Gastrocnemius medialis (tissue), 4 donors: ENCODE data around the gene RNF141. TPM values are rescaled to one million over a fixed set of nuclear protein-coding genes. Genes with fewer than 3 reads are reported as not detected.

Source experiments
- ATAC-seq, 2 donors: fragments of 150-250 bp; one replicate each; pipeline ENCODE4 v1.9.1; 2016
- DNase-seq, 2 donors: peaks; one replicate each; pipeline ENCODE4 v3.0.0-alpha.2; 2019
- H3K27ac ChIP-seq, 4 donors: fragments of 200-600 bp; sonication (generic); 1 replicate in 1 of 4; 2 replicates in 3 of 4; pipeline ENCODE4 v1.5.1; 2016 to 2018; ENCODE audit warnings: mild to moderate bottlenecking in 2 of 4, moderate library complexity in 1 of 4
- H3K27me3 ChIP-seq, 3 donors: fragments of 200-600 bp; sonication (generic) in 2 of 3; 1 replicate in 1 of 3; 2 replicates in 2 of 3; pipeline versions ENCODE4 v1.5.1 to v1.6.0; 2016 to 2019; ENCODE audit warnings: mild to moderate bottlenecking in 1 of 3, moderate library complexity in 1 of 3
- H3K36me3 ChIP-seq, 2 donors: fragments of 200-600 bp; sonication (generic) in 1 of 2; one replicate each; pipeline ENCODE4 v1.5.1; 2017 to 2018
- H3K4me1 ChIP-seq, 2 donors: fragments of 200-600 bp; sonication (generic) in 1 of 2; one replicate each; pipeline ENCODE4 v1.5.1; 2016 to 2017; ENCODE audit warnings: mild to moderate bottlenecking in 2 of 2
- H3K4me3 ChIP-seq, 4 donors: fragments of 200-600 bp; sonication (generic) in 3 of 4; 1 replicate in 1 of 4; 2 replicates in 3 of 4; pipeline ENCODE4 v1.5.1; 2016 to 2019; ENCODE audit warnings: mild to moderate bottlenecking in 2 of 4
- H3K9me3 ChIP-seq, 3 donors: fragments of 200-600 bp; sonication (generic) in 2 of 3; 1 replicate in 1 of 3; 2 replicates in 2 of 3; pipeline ENCODE4 v1.5.1; 2016 to 2019
- POLR2A ChIP-seq, 2 donors: fragments of 450-650 bp; IDR thresholded peaks; one replicate each; pipeline ENCODE4 v1.6.1; 2017; ENCODE audit warnings: antibody characterized with exemption in 2 of 2, mild to moderate bottlenecking in 2 of 2, moderate library complexity in 2 of 2
- in situ Hi-C, 4 donors: fragments of 200-750 bp; cut with MboI; loops; one replicate each; pipeline versions ENCODE4 v1.15.0 to v1.8.0; 2017; ENCODE audit warnings: low sequenced_read_pairs in 4 of 4
- intact Hi-C: fragments of 100-400 bp; cut with DNase I; formaldehyde crosslinking; loops from one replicate; pipeline ENCODE4 v1.15.1; 2023; ENCODE audit warnings: low total_unique reads
- total RNA-seq, 4 donors: library from RNA; depleted of rRNA; stranded (reverse); fragments of >200 nt; gene quantifications; one replicate each; pipeline versions ENCODE4 v1.1.0 to v1.2.3, GENCODE V29; 2016
- TF ChIP-seq, protein P1 (sequence below), 5 experiments: fragments of 450-650 bp in 3 of 5; fragments of 200-600 bp in 2 of 5; sonication (generic) in 2 of 5; IDR thresholded peaks in 4 of 5; conservative IDR thresholded peaks in 1 of 5; 1 replicate in 4 of 5; 2 replicates in 1 of 5; pipeline ENCODE4 v1.5.1; 2016 to 2019; ENCODE audit warnings: antibody characterized with exemption in 5 of 5, mild to moderate bottlenecking in 3 of 5, moderate library complexity in 3 of 5

The RNF141 gene
- total RNA-seq, 4 donors from 2014 or later = 16.8 to 38.2 (median 19.0) TPM

DNA sequence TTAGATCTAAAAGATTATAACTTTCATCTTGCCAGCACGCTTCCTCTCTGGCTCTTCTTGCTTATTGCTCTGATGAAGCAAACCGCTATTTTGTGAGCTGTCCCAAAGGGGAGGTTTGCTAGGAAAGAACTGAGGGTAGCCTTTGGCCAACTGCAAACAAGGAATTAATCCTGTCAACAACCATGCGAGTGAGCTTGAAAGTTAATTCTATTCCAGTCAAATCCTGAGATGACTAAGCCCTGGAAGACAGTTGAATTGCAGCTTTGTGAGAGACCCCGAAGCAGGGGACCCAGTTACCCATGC is 10.3 kb upstream of the RNF141 start:
- Histone ChIP-seq H3K4me1 (no peaks in the 10 kb centered on the region), H3K27me3 (no peaks in the 10 kb centered on the region), H3K27ac (no peak overlapping the region), H3K4me3 (no peak overlapping the region), H3K9me3 (no peaks in the 10 kb centered on the region), H3K36me3 (no peaks in the 10 kb centered on the region)
- TF ChIP-seq, protein P1, sequence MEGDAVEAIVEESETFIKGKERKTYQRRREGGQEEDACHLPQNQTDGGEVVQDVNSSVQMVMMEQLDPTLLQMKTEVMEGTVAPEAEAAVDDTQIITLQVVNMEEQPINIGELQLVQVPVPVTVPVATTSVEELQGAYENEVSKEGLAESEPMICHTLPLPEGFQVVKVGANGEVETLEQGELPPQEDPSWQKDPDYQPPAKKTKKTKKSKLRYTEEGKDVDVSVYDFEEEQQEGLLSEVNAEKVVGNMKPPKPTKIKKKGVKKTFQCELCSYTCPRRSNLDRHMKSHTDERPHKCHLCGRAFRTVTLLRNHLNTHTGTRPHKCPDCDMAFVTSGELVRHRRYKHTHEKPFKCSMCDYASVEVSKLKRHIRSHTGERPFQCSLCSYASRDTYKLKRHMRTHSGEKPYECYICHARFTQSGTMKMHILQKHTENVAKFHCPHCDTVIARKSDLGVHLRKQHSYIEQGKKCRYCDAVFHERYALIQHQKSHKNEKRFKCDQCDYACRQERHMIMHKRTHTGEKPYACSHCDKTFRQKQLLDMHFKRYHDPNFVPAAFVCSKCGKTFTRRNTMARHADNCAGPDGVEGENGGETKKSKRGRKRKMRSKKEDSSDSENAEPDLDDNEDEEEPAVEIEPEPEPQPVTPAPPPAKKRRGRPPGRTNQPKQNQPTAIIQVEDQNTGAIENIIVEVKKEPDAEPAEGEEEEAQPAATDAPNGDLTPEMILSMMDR (IDR thresholded peaks at IDR 0.05 in 4 of 5, conservative IDR thresholded peaks at IDR 0.05 in 1 of 5) = no peak
- TF ChIP-seq POLR2A (IDR thresholded peaks at IDR 0.05) = no peak
- DNase-seq = no peak
- ATAC-seq = no peak
- in situ Hi-C loops = no loop called here
- intact Hi-C loops = no loop called here

DNA sequence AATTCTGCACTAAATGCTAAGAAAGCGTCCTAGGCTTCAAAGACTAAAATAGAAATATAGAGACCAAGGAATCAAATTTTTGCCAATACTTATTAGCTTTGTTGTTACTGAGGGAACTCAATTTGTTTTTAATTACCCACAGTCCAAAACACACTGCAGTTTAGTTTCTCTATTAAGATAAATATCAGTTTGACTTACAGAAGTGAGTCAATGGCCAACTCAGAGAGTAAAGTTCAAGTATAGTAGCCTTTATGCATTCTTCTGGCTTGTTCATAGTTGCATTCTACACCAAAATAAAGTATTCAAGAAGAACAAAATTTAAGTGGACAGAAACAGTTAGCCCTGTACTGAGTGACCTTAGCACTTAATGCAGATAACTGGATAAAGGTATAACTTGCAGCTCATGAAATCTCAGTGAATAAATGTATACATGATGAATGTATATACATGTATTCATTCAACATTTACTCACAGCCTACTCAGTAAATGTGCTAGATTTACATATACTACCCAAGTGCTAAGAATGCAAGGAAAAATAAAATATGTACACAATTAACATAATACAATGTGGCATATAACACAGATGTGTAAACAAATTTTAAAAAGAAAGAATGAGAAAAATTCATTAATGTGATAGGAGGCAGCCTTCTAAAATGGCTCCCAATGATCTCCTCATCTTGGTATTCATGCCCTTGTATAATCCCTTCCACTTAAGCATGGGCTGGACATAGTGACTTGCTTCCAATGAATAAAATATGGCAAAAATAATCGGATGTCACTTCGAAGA is 9.7 kb upstream of the RNF141 start:
- intact Hi-C loops = no loop called here
- Histone ChIP-seq H3K9me3 (no peaks in the 10 kb centered on the region), H3K36me3 (no peaks in the 10 kb centered on the region), H3K27me3 (no peaks in the 10 kb centered on the region), H3K4me1 (no peaks in the 10 kb centered on the region), H3K4me3 (no peak overlapping the region), H3K27ac (no peak overlapping the region)
- DNase-seq = no peak
- in situ Hi-C loops = no loop called here
- TF ChIP-seq, protein P1 (IDR thresholded peaks at IDR 0.05 in 4 of 5, conservative IDR thresholded peaks at IDR 0.05 in 1 of 5) = no peak
- ATAC-seq = no peak

DNA sequence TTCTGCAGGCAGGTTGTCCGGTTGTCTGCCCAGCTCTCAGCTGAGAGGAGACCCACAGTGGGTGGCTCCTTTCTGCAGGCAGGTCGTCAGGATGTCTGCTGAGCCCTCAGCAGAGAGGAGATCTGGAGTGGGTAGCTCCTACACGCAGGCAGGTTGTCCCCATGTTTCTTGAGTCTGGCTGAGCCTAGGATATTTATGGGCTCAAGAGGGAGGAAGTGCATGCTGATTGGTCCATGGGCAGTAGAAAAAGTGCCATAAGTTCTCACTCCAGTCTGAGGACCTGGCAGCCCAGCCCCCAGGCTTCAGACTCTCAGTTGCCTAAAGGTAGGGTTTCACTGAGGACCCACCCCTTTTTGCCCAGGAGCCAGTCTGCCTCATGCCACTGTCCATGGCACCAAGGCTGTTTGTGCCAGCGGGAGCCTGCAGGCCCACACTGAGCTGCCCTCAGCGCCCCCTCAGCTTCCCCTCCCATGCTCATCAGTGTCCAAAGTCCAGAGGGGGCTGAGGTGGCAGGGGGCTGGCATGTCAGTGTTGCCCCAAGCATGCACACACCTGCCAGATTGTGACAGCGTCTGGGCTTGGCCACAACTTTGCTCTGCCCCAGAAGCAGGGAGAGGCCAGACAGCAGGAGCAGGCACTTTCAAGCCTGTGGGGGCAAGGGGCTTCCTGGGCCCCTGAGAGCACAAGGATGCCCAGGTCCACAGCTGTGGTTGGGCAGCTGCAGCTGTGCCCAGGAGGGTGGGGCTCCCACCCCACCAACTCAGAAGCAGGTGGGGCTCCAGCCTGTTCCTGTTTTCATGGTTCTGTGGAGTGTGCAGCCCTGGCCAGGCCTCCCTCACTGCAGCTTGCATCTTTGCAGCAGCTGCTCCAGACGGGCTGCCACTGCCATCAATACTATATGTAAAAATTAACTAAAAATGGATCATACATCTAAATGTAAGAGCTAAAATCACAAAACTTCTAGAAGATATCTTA is 3.8 kb upstream of the RNF141 start:
- in situ Hi-C loops (loop anchor here in 3 of 4 donors (10.0 to 25.0 kb wide), 3 partner anchors 118 to 193 kb away; no protein-coding TSS in a partner anchor), intact Hi-C loops (loop anchor here (5.0 to 10.0 kb wide), 2 partner anchors 108 to 190 kb away; no protein-coding TSS in a partner anchor)
- Histone ChIP-seq H3K36me3 (no peaks in the 10 kb centered on the region), H3K27me3 (no peaks in the 10 kb centered on the region), H3K9me3 (no peaks in the 10 kb centered on the region), H3K4me3 (no peak overlapping the region), H3K27ac (no peak overlapping the region), H3K4me1 (peaks cover 5 to 7% of the 10 kb centered on the region in 2 donors)
- ATAC-seq (no peak), DNase-seq (no peak)
- TF ChIP-seq, protein P1 (IDR thresholded peaks at IDR 0.05 in 4 of 5, conservative IDR thresholded peaks at IDR 0.05 in 1 of 5) = no peak
- TF ChIP-seq POLR2A (IDR thresholded peaks at IDR 0.05) = no peak

DNA sequence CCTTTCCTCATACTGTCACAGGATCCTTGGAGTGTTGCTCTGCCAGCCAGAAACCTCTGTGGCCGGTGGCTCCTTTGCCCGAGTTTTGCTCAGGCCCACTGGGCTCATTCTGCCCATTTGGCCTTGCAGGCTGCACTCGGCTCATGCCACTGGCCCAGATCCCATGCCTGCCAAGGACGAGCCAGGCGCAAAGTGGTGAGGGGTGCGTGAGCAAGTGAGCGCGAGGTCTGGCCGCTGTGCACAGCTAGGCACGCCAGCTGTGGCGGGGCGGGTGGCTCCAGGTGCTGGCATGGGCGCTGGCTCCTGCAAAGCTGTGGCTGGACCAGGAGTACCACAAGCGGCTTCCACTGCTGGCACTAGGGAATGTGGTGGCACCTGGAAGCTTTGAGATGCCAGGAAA is 2.8 kb upstream of the RNF141 start:
- intact Hi-C loops (loop anchor here (5.0 to 10.0 kb wide), 2 partner anchors 109 to 191 kb away; no protein-coding TSS in a partner anchor), in situ Hi-C loops (loop anchor here in 3 of 4 donors (10.0 to 25.0 kb wide), 3 partner anchors 119 to 194 kb away; no protein-coding TSS in a partner anchor)

More for the DNA sequence above, 2.8 kb upstream of the RNF141 start:
- H3K27ac ChIP-seq = no peak overlapping the region
- H3K9me3 ChIP-seq = no peaks in the 10 kb centered on the region
- no peak for ATAC-seq
- TF ChIP-seq, protein P1 (IDR thresholded peaks at IDR 0.05 in 4 of 5, conservative IDR thresholded peaks at IDR 0.05 in 1 of 5) = no peak
- TF ChIP-seq POLR2A (IDR thresholded peaks at IDR 0.05) = no peak
- no peaks in the 10 kb centered on the region for H3K27me3 ChIP-seq
- H3K4me3 ChIP-seq = no peak overlapping the region
- no peaks in the 10 kb centered on the region for H3K36me3 ChIP-seq
- no peak for DNase-seq
- peaks cover 8 to 13% of the 10 kb centered on the region in 2 donors for H3K4me1 ChIP-seq
